Natural killer cell treated with Interleukin-12 subunit alpha and Interleukin-12 subunit beta and Interleukin-15 and Interleukin-18, amount 100 ng/mL, for 72 hours (primary cell): ENCODE data around the gene ARHGAP29. TPM values are rescaled to one million over a fixed set of nuclear protein-coding genes. Genes with fewer than 3 reads are reported as not detected.

Experiments
- ATAC-seq, 2 donors: fragments of 150-1000 bp; cut with Tn5 transposase in 1 of 2; sonication (Bioruptor Pico), chemical (Tn5 transposase) in 1 of 2; 2 replicates each; pipeline ENCODE4 v1.10.0; 2021
- DNase-seq: peaks from one replicate; pipeline ENCODE4 v3.0.0; 2022; ENCODE audit warnings: low spot score
- H3K27ac Mint-ChIP-seq, 2 donors: 1 replicate in 1 of 2; 2 replicates in 1 of 2; pipeline ENCODE4 v1.8.0; 2022; ENCODE audit warnings: mixed read lengths in 2 of 2, mild to moderate bottlenecking in 1 of 2, moderate library complexity in 1 of 2
- H3K27me3 Mint-ChIP-seq, 2 donors: 1 replicate in 1 of 2; 2 replicates in 1 of 2; pipeline ENCODE4 v1.8.0; 2022; ENCODE audit warnings: mixed read lengths in 2 of 2
- H3K36me3 Mint-ChIP-seq: one replicate; pipeline ENCODE4 v1.8.0; 2022; ENCODE audit warnings: mixed read lengths
- H3K4me1 Mint-ChIP-seq, 2 donors: 1 replicate in 1 of 2; 2 replicates in 1 of 2; pipeline ENCODE4 v1.8.0; 2022; ENCODE audit warnings: low read depth in 2 of 2, mixed read lengths in 2 of 2, mild to moderate bottlenecking in 1 of 2
- H3K4me3 Mint-ChIP-seq: one replicate; pipeline ENCODE4 v1.8.0; 2022; ENCODE audit warnings: mixed read lengths
- H3K9me3 Mint-ChIP-seq: 2 replicates; pipeline ENCODE4 v1.8.0; 2022; ENCODE audit warnings: mixed read lengths
- total RNA-seq, 2 donors: library from RNA; stranded (reverse); gene quantifications; one replicate each; pipeline ENCODE4 v1.2.3, GENCODE V29; 2022

ARHGAP29 gene
- total RNA-seq, 2 donors from 2014 or later = not detected

- Mint-ChIP-seq H3K27me3 (peaks cover 53 to 80% of the 10 kb centered on the region in 2 donors), H3K9me3 (no peaks in the 10 kb centered on the region), H3K4me1 (peaks cover 10 to 14% of the 10 kb centered on the region in 2 donors), H3K36me3 (peaks cover 14% of the 10 kb centered on the region), H3K4me3 (peak overlapping the region; percentile 41), H3K27ac (no peak overlapping the region)
- ATAC-seq (no peak), DNase-seq (no peak)
Observed at GRCh38 chr1:94236630-94237290, 624 bp downstream of the ARHGAP29 start.

GRCh38 chr1:94236013-94236491, 1.3 kb downstream of the ARHGAP29 start:
- no peak for ATAC-seq
- peak overlapping the region; percentile 41 for H3K4me3 Mint-ChIP-seq
- H3K4me1 Mint-ChIP-seq = peaks cover 10 to 14% of the 10 kb centered on the region in 2 donors
- H3K9me3 Mint-ChIP-seq = no peaks in the 10 kb centered on the region
- DNase-seq = no peak
- H3K36me3 Mint-ChIP-seq = peaks cover 13% of the 10 kb centered on the region
- H3K27ac Mint-ChIP-seq = no peak overlapping the region
- H3K27me3 Mint-ChIP-seq = peaks cover 55 to 84% of the 10 kb centered on the region in 2 donors

- H3K4me3 Mint-ChIP-seq = peak overlapping the region; percentile 41
- no peak overlapping the region for H3K27ac Mint-ChIP-seq
- peaks cover 13% of the 10 kb centered on the region for H3K36me3 Mint-ChIP-seq
- H3K4me1 Mint-ChIP-seq = peaks cover 10 to 14% of the 10 kb centered on the region in 2 donors
- DNase-seq = no peak
- peaks cover 49 to 77% of the 10 kb centered on the region in 2 donors for H3K27me3 Mint-ChIP-seq
- H3K9me3 Mint-ChIP-seq = no peaks in the 10 kb centered on the region
- no peak for ATAC-seq
Observed at GRCh38 chr1:94235189-94236012, 2.0 kb downstream of the ARHGAP29 start.

- H3K4me3 Mint-ChIP-seq = no peak overlapping the region
- DNase-seq = no peak
- H3K9me3 Mint-ChIP-seq = no peaks in the 10 kb centered on the region
- H3K4me1 Mint-ChIP-seq = peaks cover 10 to 14% of the 10 kb centered on the region in 2 donors
- peaks cover 49 to 71% of the 10 kb centered on the region in 2 donors for H3K27me3 Mint-ChIP-seq
- H3K27ac Mint-ChIP-seq = no peak overlapping the region
- ATAC-seq = no peak
- peaks cover 13% of the 10 kb centered on the region for H3K36me3 Mint-ChIP-seq
Observed at GRCh38 chr1:94234615-94235014, 2.8 kb downstream of the ARHGAP29 start.

- Mint-ChIP-seq H3K4me1 (peaks cover 10% of the 10 kb centered on the region in 2 donors), H3K4me3 (no peak overlapping the region), H3K27ac (no peak overlapping the region), H3K27me3 (peaks cover 36 to 65% of the 10 kb centered on the region in 2 donors), H3K9me3 (no peaks in the 10 kb centered on the region), H3K36me3 (peaks cover 6% of the 10 kb centered on the region)
- no peak for DNase-seq
- no peak for ATAC-seq
Observed at GRCh38 chr1:94231746-94232145, 5.6 kb downstream of the ARHGAP29 start.

GRCh38 chr1:94230920-94231319, 6.5 kb downstream of the ARHGAP29 start:
- no peak for ATAC-seq
- Mint-ChIP-seq H3K27ac (no peak overlapping the region), H3K27me3 (peaks cover 29 to 63% of the 10 kb centered on the region in 2 donors), H3K9me3 (no peaks in the 10 kb centered on the region), H3K36me3 (peaks cover 3% of the 10 kb centered on the region), H3K4me1 (peaks cover 3% of the 10 kb centered on the region in 2 donors), H3K4me3 (no peak overlapping the region)
- no peak for DNase-seq

GRCh38 chr1:94228640-94229375, 8.6 kb downstream of the ARHGAP29 start:
- DNase-seq = no peak
- no peaks in the 10 kb centered on the region for H3K36me3 Mint-ChIP-seq
- no peaks in the 10 kb centered on the region for H3K9me3 Mint-ChIP-seq
- H3K27ac Mint-ChIP-seq = no peak overlapping the region
- no peak for ATAC-seq
- peaks cover 21 to 55% of the 10 kb centered on the region in 2 donors for H3K27me3 Mint-ChIP-seq
- no peaks in the 10 kb centered on the region for H3K4me1 Mint-ChIP-seq
- no peak overlapping the region for H3K4me3 Mint-ChIP-seq

GRCh38 chr1:94227624-94228023, 9.8 kb downstream of the ARHGAP29 start:
- H3K4me1 Mint-ChIP-seq = no peaks in the 10 kb centered on the region
- no peak for ATAC-seq
- H3K27ac Mint-ChIP-seq = no peak overlapping the region
- no peaks in the 10 kb centered on the region for H3K9me3 Mint-ChIP-seq
- no peak overlapping the region for H3K4me3 Mint-ChIP-seq
- no peak for DNase-seq
- H3K36me3 Mint-ChIP-seq = no peaks in the 10 kb centered on the region
- peaks cover 16 to 45% of the 10 kb centered on the region in 2 donors for H3K27me3 Mint-ChIP-seq

GRCh38 chr1:94225845-94226244, 11.5 kb downstream of the ARHGAP29 start:
- peaks cover 11 to 32% of the 10 kb centered on the region in 2 donors for H3K27me3 Mint-ChIP-seq
- no peaks in the 10 kb centered on the region for H3K9me3 Mint-ChIP-seq
- no peak overlapping the region for H3K27ac Mint-ChIP-seq
- H3K36me3 Mint-ChIP-seq = no peaks in the 10 kb centered on the region
- H3K4me3 Mint-ChIP-seq = no peak overlapping the region
- no peaks in the 10 kb centered on the region for H3K4me1 Mint-ChIP-seq
- ATAC-seq = no peak
- DNase-seq = no peak

GRCh38 chr1:94218332-94218731, 19.1 kb downstream of the ARHGAP29 start:
- Mint-ChIP-seq H3K4me1 (no peaks in the 10 kb centered on the region), H3K36me3 (no peaks in the 10 kb centered on the region), H3K27ac (no peak overlapping the region), H3K27me3 (peaks cover 23 to 41% of the 10 kb centered on the region in 2 donors), H3K4me3 (no peak overlapping the region), H3K9me3 (no peaks in the 10 kb centered on the region)
- ATAC-seq = no peak
- DNase-seq = no peak

- Mint-ChIP-seq H3K27ac (no peak overlapping the region), H3K36me3 (no peaks in the 10 kb centered on the region), H3K9me3 (no peaks in the 10 kb centered on the region), H3K4me1 (no peaks in the 10 kb centered on the region), H3K27me3 (peaks cover 22 to 46% of the 10 kb centered on the region in 2 donors), H3K4me3 (no peak overlapping the region)
- no peak for ATAC-seq
- no peak for DNase-seq
Observed at GRCh38 chr1:94215955-94216354, 21.4 kb downstream of the ARHGAP29 start.

- peaks cover 12 to 24% of the 10 kb centered on the region in 2 donors for H3K27me3 Mint-ChIP-seq
- H3K27ac Mint-ChIP-seq = no peak overlapping the region
- H3K9me3 Mint-ChIP-seq = no peaks in the 10 kb centered on the region
- H3K4me1 Mint-ChIP-seq = no peaks in the 10 kb centered on the region
- no peak for DNase-seq
- no peak for ATAC-seq
- H3K36me3 Mint-ChIP-seq = no peaks in the 10 kb centered on the region
- H3K4me3 Mint-ChIP-seq = no peak overlapping the region
Observed at GRCh38 chr1:94209982-94210381, 27.4 kb downstream of the ARHGAP29 start.

GRCh38 chr1:94209425-94209824, 28.0 kb downstream of the ARHGAP29 start:
- Mint-ChIP-seq H3K27me3 (peaks cover 10 to 19% of the 10 kb centered on the region in 2 donors), H3K9me3 (no peaks in the 10 kb centered on the region), H3K4me1 (no peaks in the 10 kb centered on the region), H3K36me3 (no peaks in the 10 kb centered on the region), H3K27ac (no peak overlapping the region), H3K4me3 (no peak overlapping the region)
- ATAC-seq (no peak), DNase-seq (no peak)
